NCI-H2227 (cell line): ENCODE results near the gene TRAF2.
"Not testable (repeated sequence)": the region's sequence is repeated elsewhere in the genome, so short reads cannot be mapped to it uniquely, and the experiment has no call there.

Source experiments
- DNase-seq: peaks from one replicate; lab custom pipeline; 2025; ENCODE audit not compliant: unreplicated experiment; lab: John Stamatoyannopoulos, UW

The TRAF2 gene

GRCh38 chr9:136885950-136886578, at the start of gene TRAF2:
TRAF2 (plus strand) TSS chr9:136886516; CDS start chr9:136898741, 12,225 bp downstream.
- DNase-seq = peak; percentile 98

- DNase-seq = no peak
These were observed 49.0 kb upstream of the TRAF2 start for GRCh38 chr9:136837146-136837855.

DNA sequence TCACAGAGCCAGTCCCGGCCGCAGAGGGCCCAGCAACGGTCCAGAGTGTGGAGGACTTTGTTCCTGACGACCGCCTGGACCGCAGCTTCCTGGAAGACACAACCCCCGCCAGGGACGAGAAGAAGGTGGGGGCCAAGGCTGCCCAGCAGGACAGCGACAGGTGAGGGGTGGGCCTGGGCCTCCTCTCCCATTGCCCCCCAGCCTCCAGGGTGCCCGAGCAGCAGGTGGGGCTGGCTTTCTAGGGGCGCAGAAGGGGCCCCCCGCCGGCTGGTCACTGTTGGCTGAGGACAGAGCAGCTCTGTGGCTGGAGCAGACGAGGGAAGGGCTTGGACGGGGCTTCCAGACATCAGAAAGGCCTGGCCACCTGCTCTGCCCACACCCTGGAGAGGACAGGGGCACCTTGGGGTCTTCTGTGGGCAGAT, 48.4 kb upstream of the TRAF2 start:
- not testable (repeated sequence) for DNase-seq

- DNase-seq = no peak
These were observed 47.7 kb upstream of the TRAF2 start for GRCh38 chr9:136838314-136839228.

DNA sequence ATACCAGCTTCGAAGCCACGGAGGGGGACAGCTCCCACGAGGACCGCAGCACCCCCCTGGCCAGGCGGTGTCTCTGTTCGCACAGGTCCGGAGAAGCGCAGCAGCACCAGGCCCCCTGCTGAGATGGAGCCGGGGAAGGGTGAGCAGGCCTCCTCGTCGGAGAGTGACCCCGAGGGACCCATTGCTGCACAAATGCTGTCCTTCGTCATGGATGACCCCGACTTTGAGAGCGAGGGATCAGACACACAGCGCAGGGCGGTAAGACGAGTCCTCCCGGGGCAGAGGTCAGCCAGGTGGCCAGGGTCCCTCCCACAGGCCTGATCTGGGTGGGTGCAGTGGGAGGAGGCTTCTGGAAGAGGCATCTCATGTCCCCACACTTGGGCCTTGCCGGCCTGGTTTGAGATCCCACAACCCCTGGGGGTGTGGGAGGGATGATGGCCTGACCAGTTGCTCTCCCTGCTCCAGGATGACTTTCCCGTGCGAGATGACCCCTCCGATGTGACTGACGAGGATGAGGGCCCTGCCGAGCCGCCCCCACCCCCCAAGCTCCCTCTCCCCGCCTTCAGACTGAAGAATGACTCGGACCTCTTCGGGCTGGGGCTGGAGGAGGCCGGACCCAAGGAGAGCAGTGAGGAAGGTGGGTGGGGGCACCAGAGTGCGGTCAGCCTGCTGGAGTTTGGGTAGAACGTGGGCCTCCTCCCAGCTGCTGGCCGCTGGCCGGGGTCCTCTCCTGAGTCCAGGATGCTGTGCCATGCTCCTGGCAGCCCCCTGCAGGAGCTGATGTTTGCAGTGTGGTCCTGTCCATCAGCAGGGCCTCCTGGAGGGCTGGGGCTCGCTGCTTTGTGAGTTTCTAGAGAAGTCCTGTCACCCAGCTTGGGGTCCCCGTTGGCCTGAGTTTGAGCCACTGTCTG, 46.8 kb upstream of the TRAF2 start:
- no peak for DNase-seq

- peak; percentile 80 for DNase-seq
These were observed 46.0 kb upstream of the TRAF2 start for GRCh38 chr9:136840140-136840876.

DNA sequence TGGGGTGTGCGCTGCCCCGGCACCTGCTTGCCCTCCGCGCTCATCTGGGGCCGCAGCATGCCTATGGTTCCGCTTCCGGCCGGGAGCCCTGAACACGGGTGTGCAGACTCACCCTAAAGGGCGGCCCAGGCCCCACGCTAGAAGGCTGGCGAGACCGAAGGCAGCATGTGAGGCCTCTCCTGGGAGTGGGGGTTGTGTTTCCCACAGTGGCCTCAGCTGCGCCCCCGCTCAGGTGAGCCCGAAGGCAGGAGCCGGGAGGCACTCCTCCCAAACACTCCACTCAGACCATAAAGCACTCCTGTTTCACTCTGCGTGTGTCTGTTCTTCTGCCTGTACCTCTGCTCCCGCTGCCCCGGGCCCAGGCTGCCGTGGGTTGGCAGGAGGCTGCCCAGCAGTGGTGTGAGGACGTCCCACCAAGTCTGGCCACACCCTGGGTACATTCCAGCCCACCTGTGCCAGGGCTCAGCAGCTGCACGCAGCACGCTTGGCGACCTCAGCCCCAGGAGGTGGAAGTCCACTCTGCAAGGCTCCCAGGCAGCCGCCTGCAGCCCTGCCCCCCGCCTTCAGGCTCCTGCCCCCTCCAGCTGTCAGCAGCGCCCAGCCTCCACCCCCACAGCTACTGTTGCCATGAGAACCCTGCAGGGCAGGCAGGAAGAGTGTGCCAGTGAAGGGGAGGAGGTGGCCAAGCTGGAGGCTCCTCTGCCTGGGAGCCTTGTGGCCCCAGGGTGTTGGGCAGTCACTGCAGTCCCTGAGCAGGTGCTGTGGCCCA, 45.3 kb upstream of the TRAF2 start:
- peak; percentile 77 for DNase-seq

DNA sequence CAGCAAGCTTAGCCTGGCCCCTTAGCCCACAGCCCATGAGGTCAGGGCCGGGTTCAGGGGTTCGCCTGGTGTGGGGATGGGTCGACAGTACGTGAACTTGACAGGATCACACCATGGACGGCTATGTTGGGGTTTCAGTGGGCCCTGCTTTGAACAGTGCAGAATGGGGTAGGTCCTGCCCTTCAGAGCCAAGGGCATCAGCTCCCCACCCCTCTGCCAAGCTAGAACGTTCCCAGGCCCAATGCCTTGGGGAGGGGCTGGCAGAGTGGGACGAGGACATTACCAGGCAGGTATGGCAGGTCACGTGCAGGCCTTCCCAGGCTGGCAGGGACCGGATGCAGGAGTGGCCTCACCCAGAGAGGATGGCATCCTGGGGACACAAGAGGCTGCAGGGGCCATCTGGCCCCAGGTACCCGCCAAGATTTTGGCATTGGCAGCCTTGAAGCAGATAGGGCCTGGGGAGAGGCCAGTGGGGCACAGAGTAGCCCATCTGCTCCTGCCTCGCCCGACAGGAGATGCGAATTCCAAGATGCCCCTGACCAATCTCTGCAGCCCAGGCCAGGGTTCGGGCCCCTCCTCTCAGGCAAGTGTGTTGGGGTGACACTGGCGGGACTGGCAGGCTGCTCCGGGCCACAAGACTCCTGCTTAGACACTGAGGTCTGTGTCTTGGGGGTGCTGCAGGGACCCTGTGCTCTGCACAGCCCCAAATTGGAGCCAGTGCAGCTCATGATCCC, 44.5 kb upstream of the TRAF2 start:
- DNase-seq = not testable (repeated sequence)

DNA sequence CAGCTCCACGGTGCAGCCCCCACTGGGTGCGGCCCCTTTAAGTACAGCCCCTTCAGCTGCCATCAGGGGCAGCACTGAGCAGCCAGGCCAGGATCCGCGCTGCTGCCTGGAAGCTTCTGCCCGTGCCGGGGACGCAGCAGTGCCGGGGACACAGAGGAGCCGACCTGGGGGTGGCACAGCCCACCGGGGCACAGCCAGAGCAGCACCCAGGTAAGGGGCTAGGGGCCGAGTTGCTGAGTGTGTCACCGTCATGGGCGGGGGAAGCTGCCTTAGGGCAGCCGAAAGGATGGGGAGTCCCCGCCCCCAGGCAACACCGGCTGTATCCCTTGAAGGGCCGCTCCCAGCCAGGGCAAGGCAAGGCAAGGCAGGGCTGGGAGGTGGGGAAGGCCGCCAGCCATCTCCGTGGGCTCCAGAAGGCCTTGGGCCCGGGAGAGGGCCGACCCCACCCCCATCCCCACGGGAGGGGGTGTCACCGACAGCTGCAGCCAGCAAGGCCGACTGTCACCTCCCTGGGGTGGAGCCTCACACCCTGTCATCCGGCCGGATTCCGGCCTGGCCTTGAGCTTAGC, 43.9 kb upstream of the TRAF2 start, which contains the start of gene AJM1:
AJM1 (plus strand) TSS at position 99 of the 569 bp plus-strand sequence. CDS start 1,937 bp downstream, outside the sequence.
- peak; percentile 80 for DNase-seq

- DNase-seq = not testable (repeated sequence)
These were observed 43.0 kb upstream of the TRAF2 start for GRCh38 chr9:136843159-136843800.

DNA sequence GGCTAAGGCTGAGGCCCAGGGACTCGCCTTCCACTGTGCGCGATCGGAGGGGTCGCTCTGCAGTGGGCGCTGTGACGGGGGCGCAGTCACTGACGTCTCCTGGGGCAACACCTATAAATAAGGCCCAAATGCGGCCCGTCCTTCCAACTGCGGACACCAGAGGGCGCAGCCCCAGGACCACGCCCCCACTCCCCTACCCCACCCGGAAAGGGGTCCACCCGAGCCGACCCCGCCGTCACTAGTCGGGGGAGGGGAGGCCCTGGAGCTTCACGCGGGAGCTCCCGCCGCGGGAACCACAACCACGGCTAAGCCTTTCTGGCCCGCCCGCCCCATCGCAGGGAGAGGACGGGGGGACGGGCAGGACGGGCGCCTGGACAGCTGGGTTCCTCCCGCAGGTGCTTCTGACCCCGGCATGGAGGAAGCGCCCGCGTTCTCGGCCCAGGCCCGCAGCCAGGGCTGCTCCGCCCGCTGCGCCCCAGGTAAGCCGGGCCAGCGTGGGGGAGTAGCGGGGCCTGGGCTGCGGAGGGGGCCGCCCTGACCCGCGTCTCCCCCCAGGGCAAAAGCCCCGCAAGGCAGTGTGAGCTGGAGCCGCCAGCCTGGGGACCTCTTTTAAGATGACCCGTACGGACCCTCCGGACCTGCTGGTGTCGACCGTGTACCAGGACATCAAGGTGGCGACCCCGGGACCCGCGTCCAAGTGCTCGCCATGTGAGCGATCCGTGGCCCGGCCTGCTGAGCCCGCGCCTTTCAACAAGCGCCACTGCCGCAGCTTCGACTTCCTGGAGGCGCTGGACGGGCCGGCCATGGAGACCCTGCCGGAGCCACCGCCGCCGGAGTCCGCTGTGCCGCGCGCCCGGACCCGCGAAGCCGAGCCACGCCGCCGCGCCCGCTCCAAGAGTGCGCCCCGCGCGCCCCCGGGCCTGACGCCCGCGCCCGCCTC, 42.2 kb upstream of the TRAF2 start:
- DNase-seq = not testable (repeated sequence)

GRCh38 chr9:136844761-136845464, 41.4 kb upstream of the TRAF2 start:
- no peak for DNase-seq

- no peak for DNase-seq
These were observed 40.7 kb upstream of the TRAF2 start for GRCh38 chr9:136845465-136846260.

- DNase-seq = no peak
These were observed 39.8 kb upstream of the TRAF2 start for GRCh38 chr9:136846376-136847087.
